Activated T-helper 2 cell treated with anti-CD3 and anti-CD28 coated beads, Interferon-gamma antibody, Interleukin-2, Interleukin-4, amounts not matched to agents 10 μg/mL and 5 μg/mL and 100 μg/mL, durations not matched to agents 14 hours and 24 hours and 36 hours (primary cell): ENCODE measurements around the gene HCRTR1. TPM values are rescaled to one million over a fixed set of nuclear protein-coding genes. Genes with fewer than 3 reads are reported as not detected.

Experiments
- DNase-seq: peaks from one replicate; pipeline ENCODE4 v3.0.0; 2021; ENCODE audit warnings: low spot score
- H3K27ac Mint-ChIP-seq: one replicate; pipeline ENCODE4 v1.8.0; 2021; ENCODE audit warnings: mixed read lengths
- H3K27me3 Mint-ChIP-seq: one replicate; pipeline ENCODE4 v1.8.0; 2021; ENCODE audit warnings: low read depth, mixed read lengths
- H3K36me3 Mint-ChIP-seq: one replicate; pipeline ENCODE4 v1.8.0; 2021; ENCODE audit warnings: low read depth, mixed read lengths
- H3K4me1 Mint-ChIP-seq: one replicate; pipeline ENCODE4 v1.8.0; 2021; ENCODE audit warnings: low read depth, mixed read lengths
- H3K4me3 Mint-ChIP-seq: one replicate; pipeline ENCODE4 v1.8.0; 2021; ENCODE audit warnings: low read depth, mild to moderate bottlenecking, moderate library complexity, mixed read lengths
- H3K9me3 Mint-ChIP-seq: one replicate; pipeline ENCODE4 v1.8.0; 2021; ENCODE audit warnings: mixed read lengths
- intact Hi-C: fragments of 100-400 bp; cut with micrococcal nuclease; formaldehyde crosslinking; loops from one replicate; pipeline ENCODE4 v1.15.1; 2023
- total RNA-seq: library from RNA; stranded (reverse); gene quantifications from 2 replicates; pipeline ENCODE4 v1.2.3, GENCODE V29; 2022

HCRTR1 gene
- total RNA-seq, 1 donor from 2014 or later = not detected

DNA sequence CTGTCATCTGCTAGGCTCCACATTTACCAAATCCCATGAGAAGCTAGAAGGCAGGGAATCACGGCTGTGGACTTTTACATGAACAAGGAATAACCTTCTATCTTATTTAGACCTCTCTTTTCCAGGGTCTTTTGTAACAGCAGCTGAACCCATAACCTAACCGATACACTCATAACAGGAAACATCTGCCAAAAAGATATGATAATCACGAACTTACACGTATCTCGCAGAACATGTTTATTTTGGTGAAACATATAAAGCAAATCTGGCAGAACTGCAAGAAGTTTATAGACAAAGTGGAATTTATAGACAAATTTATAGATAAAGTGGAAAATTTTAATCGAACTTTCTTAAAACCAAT, 20.8 kb upstream of the HCRTR1 start:
- DNase-seq = no peak
- H3K9me3 Mint-ChIP-seq = no peaks in the 10 kb centered on the region
- peaks cover 2% of the 10 kb centered on the region for H3K4me1 Mint-ChIP-seq
- H3K36me3 Mint-ChIP-seq = no peaks in the 10 kb centered on the region
- intact Hi-C loops = no loop called here
- H3K27ac Mint-ChIP-seq = no peak overlapping the region
- H3K27me3 Mint-ChIP-seq = peaks cover 32% of the 10 kb centered on the region
- H3K4me3 Mint-ChIP-seq = no peak overlapping the region

DNA sequence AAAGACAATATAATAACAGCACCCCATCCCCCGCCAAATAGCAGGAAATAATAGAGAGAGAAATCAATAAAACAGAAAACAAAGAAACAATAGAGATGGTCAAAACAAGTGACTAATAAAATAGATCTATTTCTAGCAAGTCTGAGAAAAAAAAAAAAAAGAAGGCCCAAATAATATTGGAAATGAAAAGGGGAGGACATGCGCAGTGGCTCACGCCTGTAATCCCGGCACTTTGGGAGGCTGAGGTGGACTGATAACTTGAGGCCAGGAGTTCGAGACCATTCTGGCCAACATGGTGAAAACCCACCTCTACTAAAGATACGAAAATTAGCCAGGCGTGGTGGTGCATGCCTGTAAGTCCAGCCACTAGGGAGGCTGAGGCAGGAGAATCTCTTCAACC, 18.5 kb upstream of the HCRTR1 start:
- DNase-seq = no peak
- no peaks in the 10 kb centered on the region for H3K36me3 Mint-ChIP-seq
- H3K4me1 Mint-ChIP-seq = peaks cover 2% of the 10 kb centered on the region
- no peak overlapping the region for H3K27ac Mint-ChIP-seq
- H3K27me3 Mint-ChIP-seq = peaks cover 33% of the 10 kb centered on the region
- intact Hi-C loops = no loop called here
- H3K4me3 Mint-ChIP-seq = no peak overlapping the region
- H3K9me3 Mint-ChIP-seq = no peaks in the 10 kb centered on the region

- Mint-ChIP-seq H3K27ac (no peak overlapping the region), H3K36me3 (no peaks in the 10 kb centered on the region), H3K9me3 (no peaks in the 10 kb centered on the region), H3K27me3 (peaks cover 33% of the 10 kb centered on the region), H3K4me1 (peaks cover 3% of the 10 kb centered on the region), H3K4me3 (no peak overlapping the region)
- DNase-seq = no peak
- intact Hi-C loops = no loop called here
These were observed 16.8 kb upstream of the HCRTR1 start for GRCh38 chr1:31600641-31601040.

DNA sequence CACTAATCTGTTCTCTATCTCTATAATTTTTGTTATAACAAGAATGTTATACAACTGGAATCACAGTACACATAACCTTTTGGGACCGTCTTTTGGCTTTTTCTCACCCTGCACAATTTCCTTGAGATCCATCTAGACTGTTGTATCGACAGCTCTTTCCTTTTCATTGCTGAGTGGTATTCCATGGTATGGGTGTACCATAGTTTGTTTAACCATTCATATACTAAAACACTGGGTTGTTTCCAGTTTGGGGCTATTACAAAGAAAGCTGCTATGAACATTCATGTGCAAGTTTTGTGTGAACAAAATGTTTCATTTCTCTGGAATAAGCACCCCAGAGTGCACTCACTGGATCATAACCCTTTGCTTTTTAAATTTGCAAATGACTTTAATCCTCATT, 15.4 kb upstream of the HCRTR1 start:
- peaks cover 9% of the 10 kb centered on the region for H3K4me1 Mint-ChIP-seq
- no peak overlapping the region for H3K27ac Mint-ChIP-seq
- peaks cover 26% of the 10 kb centered on the region for H3K27me3 Mint-ChIP-seq
- intact Hi-C loops = no loop called here
- no peak for DNase-seq
- H3K9me3 Mint-ChIP-seq = no peaks in the 10 kb centered on the region
- H3K4me3 Mint-ChIP-seq = no peak overlapping the region
- no peaks in the 10 kb centered on the region for H3K36me3 Mint-ChIP-seq

DNA sequence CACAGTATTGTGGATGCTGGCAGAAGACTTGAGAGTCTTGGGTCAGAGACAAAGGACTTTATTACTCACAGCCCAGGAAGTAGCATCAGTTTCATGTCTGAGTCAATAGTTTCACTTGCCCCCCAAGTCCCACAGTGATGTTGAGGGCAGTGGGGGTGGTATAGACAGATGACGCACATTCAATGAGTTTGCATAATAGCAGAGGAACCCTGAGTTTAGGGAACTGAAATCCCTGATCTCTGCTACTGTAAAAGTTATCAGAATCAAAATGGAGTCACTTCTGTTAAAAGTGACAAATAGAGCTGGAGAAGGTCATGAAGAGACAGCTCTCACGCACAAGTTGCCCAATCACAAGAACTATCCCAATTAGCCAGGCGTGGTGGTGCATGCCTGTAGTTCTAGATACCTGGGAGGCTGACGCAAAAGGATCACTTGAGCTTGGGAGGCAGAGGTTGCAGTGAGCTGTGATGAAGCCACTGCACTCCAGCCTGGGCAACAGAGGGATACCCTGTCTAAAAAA, 11.5 kb upstream of the HCRTR1 start:
- no peak overlapping the region for H3K27ac Mint-ChIP-seq
- no peaks in the 10 kb centered on the region for H3K36me3 Mint-ChIP-seq
- no peak for DNase-seq
- intact Hi-C loops = loop anchor here (2.0 kb wide), 1 partner anchor 15 kb away; no protein-coding TSS in a partner anchor
- no peaks in the 10 kb centered on the region for H3K9me3 Mint-ChIP-seq
- H3K4me3 Mint-ChIP-seq = no peak overlapping the region
- peaks cover 9% of the 10 kb centered on the region for H3K4me1 Mint-ChIP-seq
- H3K27me3 Mint-ChIP-seq = peaks cover 21% of the 10 kb centered on the region

DNA sequence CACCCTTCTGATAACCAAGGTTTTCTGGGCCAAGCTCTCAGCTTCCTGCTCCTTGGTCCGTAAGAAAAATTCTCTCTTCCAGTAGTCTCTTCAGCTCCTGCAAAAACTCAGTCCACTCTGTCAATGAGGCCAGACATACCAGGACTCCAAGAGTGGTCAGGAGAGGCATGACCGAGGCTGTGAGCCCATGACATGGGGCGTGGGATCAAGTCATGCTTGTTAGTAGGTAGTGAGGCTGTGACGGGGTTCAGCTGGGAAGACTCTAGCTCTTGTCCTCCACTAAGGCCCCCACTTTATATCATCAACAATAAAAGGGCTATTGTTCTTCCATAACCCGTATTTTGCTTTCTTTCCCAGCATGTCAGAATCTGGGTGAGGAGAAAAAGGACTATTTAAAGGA, 10.1 kb upstream of the HCRTR1 start:
- Mint-ChIP-seq H3K9me3 (no peaks in the 10 kb centered on the region), H3K36me3 (no peaks in the 10 kb centered on the region), H3K4me1 (peaks cover 13% of the 10 kb centered on the region), H3K4me3 (no peak overlapping the region), H3K27me3 (peaks cover 14% of the 10 kb centered on the region), H3K27ac (no peak overlapping the region)
- no peak for DNase-seq
- intact Hi-C loops = loop anchor here (2.0 kb wide), 1 partner anchor 17 kb away; no protein-coding TSS in a partner anchor

DNA sequence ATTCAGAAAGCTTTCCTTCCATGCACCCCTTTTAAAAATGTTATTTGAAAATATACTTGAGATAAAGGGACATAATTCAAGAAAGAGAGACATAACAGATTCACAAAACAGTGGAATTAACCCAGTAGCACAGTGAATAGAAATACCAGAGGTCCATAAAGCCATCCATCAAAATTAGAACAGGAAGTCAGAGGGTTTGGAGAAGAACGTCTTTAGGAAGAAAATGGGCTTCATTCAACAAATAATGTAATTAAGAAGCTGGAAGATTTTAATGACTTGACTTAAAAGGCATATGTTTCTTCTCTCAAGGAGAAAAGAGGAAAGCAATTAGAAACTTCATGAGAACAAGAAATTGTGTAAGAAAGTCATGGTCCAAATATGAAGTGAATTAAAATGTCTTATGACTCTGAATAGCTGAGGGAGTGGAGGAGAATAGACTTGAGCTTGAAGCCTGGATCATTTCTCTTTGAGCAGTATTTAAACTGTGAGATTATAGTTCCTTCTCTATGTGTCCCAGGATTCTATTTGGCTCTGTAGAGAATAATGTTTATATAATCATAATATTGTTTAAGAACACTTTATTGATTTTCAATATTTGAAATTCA, 7.9 kb upstream of the HCRTR1 start:
- Mint-ChIP-seq H3K36me3 (no peaks in the 10 kb centered on the region), H3K27me3 (peaks cover 15% of the 10 kb centered on the region), H3K4me3 (no peak overlapping the region), H3K4me1 (peaks cover 13% of the 10 kb centered on the region), H3K9me3 (no peaks in the 10 kb centered on the region), H3K27ac (no peak overlapping the region)
- intact Hi-C loops = no loop called here
- DNase-seq = no peak

DNA sequence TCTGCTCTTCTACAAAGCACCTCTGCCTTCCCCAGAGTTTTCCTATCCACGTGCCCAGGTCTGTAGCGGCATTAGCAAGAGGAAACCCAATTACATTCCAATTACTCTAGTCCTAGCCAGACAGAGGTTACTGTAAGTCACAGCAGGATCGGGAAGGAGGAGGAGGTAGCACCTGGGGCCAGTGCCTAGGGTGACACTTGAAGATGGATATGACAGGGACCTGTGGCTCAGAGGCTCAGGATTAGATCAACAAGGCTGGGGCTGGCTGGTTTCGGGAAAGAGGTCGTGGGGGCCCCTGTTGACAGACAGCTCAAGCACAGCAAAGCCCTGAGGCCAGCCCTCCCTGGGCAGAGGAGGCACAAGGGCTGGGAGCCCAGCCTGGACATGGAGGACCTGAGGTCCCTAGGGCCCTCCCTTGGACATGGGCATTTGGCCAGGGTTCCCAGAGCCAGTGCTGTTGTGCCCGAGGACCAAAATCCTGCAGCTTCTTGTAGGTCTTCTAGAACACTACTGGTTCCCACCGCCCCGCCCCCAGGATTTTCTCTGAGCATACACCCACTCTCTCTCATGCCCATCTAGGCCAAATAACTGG, 3.0 kb upstream of the HCRTR1 start:
- no peak overlapping the region for H3K4me3 Mint-ChIP-seq
- intact Hi-C loops = no loop called here
- H3K36me3 Mint-ChIP-seq = no peaks in the 10 kb centered on the region
- H3K4me1 Mint-ChIP-seq = peaks cover 4% of the 10 kb centered on the region
- no peaks in the 10 kb centered on the region for H3K9me3 Mint-ChIP-seq
- DNase-seq = no peak
- no peak overlapping the region for H3K27ac Mint-ChIP-seq
- H3K27me3 Mint-ChIP-seq = peaks cover 36% of the 10 kb centered on the region

GRCh38 chr1:31615414-31615813, 2.1 kb upstream of the HCRTR1 start:
- no peak overlapping the region for H3K27ac Mint-ChIP-seq
- intact Hi-C loops = no loop called here
- no peaks in the 10 kb centered on the region for H3K36me3 Mint-ChIP-seq
- H3K27me3 Mint-ChIP-seq = peaks cover 32% of the 10 kb centered on the region
- no peaks in the 10 kb centered on the region for H3K9me3 Mint-ChIP-seq
- H3K4me1 Mint-ChIP-seq = peaks cover 4% of the 10 kb centered on the region
- no peak overlapping the region for H3K4me3 Mint-ChIP-seq
- DNase-seq = no peak

DNA sequence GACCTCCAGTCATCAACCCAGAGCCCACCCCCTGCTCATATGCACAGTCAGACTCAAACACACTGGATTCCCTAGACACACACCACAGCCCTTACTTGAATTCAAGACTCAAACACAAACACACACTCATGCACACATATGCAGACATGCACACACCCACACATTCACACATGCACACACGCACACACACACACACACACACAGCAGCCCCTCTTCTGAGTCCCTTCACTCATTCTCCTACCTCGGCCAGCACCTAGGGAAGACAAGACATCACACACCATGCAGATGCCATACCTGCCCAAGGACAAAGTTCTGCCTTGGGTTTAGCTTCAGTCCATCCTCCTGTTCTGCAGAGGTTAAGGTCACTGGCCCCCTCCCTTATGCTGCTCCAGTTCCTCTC, 1.6 kb upstream of the HCRTR1 start:
- Mint-ChIP-seq H3K9me3 (no peaks in the 10 kb centered on the region), H3K27me3 (peaks cover 30% of the 10 kb centered on the region), H3K36me3 (no peaks in the 10 kb centered on the region), H3K27ac (no peak overlapping the region), H3K4me1 (peaks cover 4% of the 10 kb centered on the region), H3K4me3 (no peak overlapping the region)
- no peak for DNase-seq
- intact Hi-C loops = no loop called here

- intact Hi-C loops = loop anchor here (1.0 kb wide), 1 partner anchor 54 kb away; no protein-coding TSS in a partner anchor
- DNase-seq = peak; percentile 23
- H3K4me3 Mint-ChIP-seq = no peak overlapping the region
- H3K4me1 Mint-ChIP-seq = no peaks in the 10 kb centered on the region
- H3K27me3 Mint-ChIP-seq = peaks cover 25% of the 10 kb centered on the region
- no peaks in the 10 kb centered on the region for H3K36me3 Mint-ChIP-seq
- H3K9me3 Mint-ChIP-seq = no peaks in the 10 kb centered on the region
- H3K27ac Mint-ChIP-seq = no peak overlapping the region
These were observed 642 bp downstream of the HCRTR1 start for GRCh38 chr1:31617916-31618746.

- H3K4me1 Mint-ChIP-seq = no peaks in the 10 kb centered on the region
- no peak overlapping the region for H3K27ac Mint-ChIP-seq
- intact Hi-C loops = loop anchor here (1.0 kb wide), 1 partner anchor 55 kb away; no protein-coding TSS in a partner anchor
- H3K36me3 Mint-ChIP-seq = no peaks in the 10 kb centered on the region
- H3K4me3 Mint-ChIP-seq = no peak overlapping the region
- H3K9me3 Mint-ChIP-seq = no peaks in the 10 kb centered on the region
- H3K27me3 Mint-ChIP-seq = peaks cover 25% of the 10 kb centered on the region
- no peak for DNase-seq
These were observed 1.7 kb downstream of the HCRTR1 start for GRCh38 chr1:31618916-31619846.
